ENCODE data around the gene DIPK1C. TPM values are rescaled to one million over a fixed set of nuclear protein-coding genes. Genes with fewer than 3 reads are reported as not detected.
A peak's percentile ranks its signal among the peaks of the same experiment; 100 is the strongest.
"Not testable (repeated sequence)": the region's sequence is repeated elsewhere in the genome, so short reads cannot be mapped to it uniquely, and the experiment has no call there.

Gene DIPK1C
- polyA plus RNA-seq, 1 donor (not counting 4 experiments of a cell fraction or from before 2014, with no cell fraction given): not detected

GRCh38 chr18:74501386-74501785 is 44.3 kb upstream of the DIPK1C start:
- Histone ChIP-seq H3K27ac (ENCODE audit: control insufficient read depth, insufficient read depth, low read length) (peak overlapping the region; percentile 10), H2AFZ (ENCODE audit: control insufficient read depth, low read length) (no peak overlapping the region), H3K79me2 (ENCODE audit: control insufficient read depth, insufficient read depth, low read length) (peaks cover 59% of the 10 kb centered on the region), H3K9me1 (ENCODE audit: control insufficient read depth, extremely low read depth, insufficient read depth, low read length) (no peaks in the 10 kb centered on the region), H4K20me1 (ENCODE audit: control insufficient read depth, extremely low read depth, insufficient read depth, low read length) (no peaks in the 10 kb centered on the region), H3K4me2 (ENCODE audit: control insufficient read depth, extremely low read depth, insufficient read depth, low read depth, low read length) (peak overlapping the region; percentile 10), H3K27me3 (ENCODE audit: control insufficient read depth, extremely low read depth, insufficient read depth, low read length) (no peaks in the 10 kb centered on the region), H3K9ac (ENCODE audit: control insufficient read depth, extremely low read depth, insufficient read depth, low read length) (peak overlapping the region; percentile 2), H3K4me1 (ENCODE audit: control insufficient read depth, extremely low read depth, insufficient read depth, low read length) (peaks cover 31% of the 10 kb centered on the region), H3K9me3 (ENCODE audit: control insufficient read depth, low read depth, low read length) (no peaks in the 10 kb centered on the region), H3K36me3 (ENCODE audit: control insufficient read depth in 2 of 2, extremely low read depth in 1 of 2, insufficient read depth in 2 of 2, low read length in 2 of 2) (peaks cover 15 to 18% of the 10 kb centered on the region in 2 experiments), H3K4me3 (ENCODE audit: control insufficient read depth in 2 of 3, extremely low read depth in 1 of 3, insufficient read depth in 2 of 3, low read depth in 1 of 3, low read length in 3 of 3) (peak overlapping the region in 1 of 3 experiments; percentile 6)
- DNase-seq (ENCODE audit: low read depth, low spot score) (peak; percentile 33), FAIRE-seq (peak; percentile 91)
- dilution Hi-C loops (cut with MboI; ENCODE audit: extremely low pct_ligation_motif_present, low sequenced_read_pairs): no loop called here
- TF ChIP-seq CTCF (optimal IDR thresholded peaks at IDR 0.05 in 1 of 3, IDR thresholded peaks at IDR 0.05 in 1 of 3, conservative IDR thresholded peaks at IDR 0.05 in 1 of 3; ENCODE audit: extremely low read depth in 1 of 3, insufficient read depth in 2 of 3, low read length in 3 of 3): no peak
- no peak for TF ChIP-seq EZH2 (IDR thresholded peaks at IDR 0.05; ENCODE audit: low read length)

DNA sequence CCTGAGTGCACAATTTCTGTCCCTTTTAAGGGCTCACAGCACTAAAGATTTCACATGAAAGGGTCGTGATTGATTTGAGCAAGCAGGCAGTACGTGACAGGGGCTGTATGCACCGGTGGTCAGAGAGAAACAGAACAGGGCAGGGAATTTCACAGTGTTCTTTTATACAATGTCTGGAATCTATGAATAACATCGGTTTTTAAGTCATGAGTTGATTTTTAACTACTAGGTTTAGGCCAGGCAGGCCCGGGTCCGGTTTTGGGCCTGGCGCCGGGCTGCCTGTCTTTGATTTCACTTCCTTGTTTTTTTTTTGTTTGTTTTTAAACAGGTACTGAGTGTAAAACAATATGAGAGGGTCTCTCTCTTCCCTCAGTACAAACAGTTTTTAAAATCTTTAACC is 43.7 kb upstream of the DIPK1C start:
- DNase-seq (ENCODE audit: low read depth, low spot score); H3K27ac ChIP-seq (ENCODE audit: control insufficient read depth, insufficient read depth, low read length); FAIRE-seq; H3K27me3 ChIP-seq (ENCODE audit: control insufficient read depth, extremely low read depth, insufficient read depth, low read length); H3K9me1 ChIP-seq (ENCODE audit: control insufficient read depth, extremely low read depth, insufficient read depth, low read length); H2AFZ ChIP-seq (ENCODE audit: control insufficient read depth, low read length); H3K9me3 ChIP-seq (ENCODE audit: control insufficient read depth, low read depth, low read length); H4K20me1 ChIP-seq (ENCODE audit: control insufficient read depth, extremely low read depth, insufficient read depth, low read length); dilution Hi-C loops (cut with MboI; ENCODE audit: extremely low pct_ligation_motif_present, low sequenced_read_pairs): not testable (repeated sequence)
- H3K4me2 ChIP-seq (ENCODE audit: control insufficient read depth, extremely low read depth, insufficient read depth, low read depth, low read length): peak overlapping the region; percentile 10
- peaks cover 60% of the 10 kb centered on the region for H3K79me2 ChIP-seq (ENCODE audit: control insufficient read depth, insufficient read depth, low read length)
- H3K9ac ChIP-seq (ENCODE audit: control insufficient read depth, extremely low read depth, insufficient read depth, low read length): peak overlapping the region; percentile 7
- peaks cover 31% of the 10 kb centered on the region for H3K4me1 ChIP-seq (ENCODE audit: control insufficient read depth, extremely low read depth, insufficient read depth, low read length)
- H3K4me3 ChIP-seq (ENCODE audit: control insufficient read depth in 2 of 3, extremely low read depth in 1 of 3, insufficient read depth in 2 of 3, low read depth in 1 of 3, low read length in 3 of 3): peak overlapping the region in 1 of 3 experiments; percentile 6
- H3K36me3 ChIP-seq (ENCODE audit: control insufficient read depth in 2 of 2, extremely low read depth in 1 of 2, insufficient read depth in 2 of 2, low read length in 2 of 2): peaks cover 15 to 16% of the 10 kb centered on the region in 2 experiments

DNA sequence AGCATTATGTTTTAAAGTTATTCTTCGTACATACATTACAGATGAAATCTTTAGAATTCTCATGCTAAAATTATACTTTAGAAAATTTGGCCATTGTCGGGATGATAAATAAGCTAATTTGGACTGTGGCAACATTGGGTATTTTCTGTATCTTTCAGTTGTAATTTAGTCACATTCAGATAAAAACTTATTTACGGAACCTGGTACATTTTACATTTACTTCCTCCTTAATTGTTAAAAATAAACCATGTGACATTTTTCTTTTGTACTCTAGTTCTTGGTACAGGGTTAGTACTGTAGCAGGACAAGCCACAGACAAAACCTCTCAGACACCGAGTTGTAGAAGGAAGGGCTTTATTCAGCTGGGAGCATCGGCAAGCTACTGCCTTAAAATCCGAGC is 43.3 kb upstream of the DIPK1C start:
- peak overlapping the region; percentile 10 for H3K4me2 ChIP-seq (ENCODE audit: control insufficient read depth, extremely low read depth, insufficient read depth, low read depth, low read length)
- dilution Hi-C loops (cut with MboI; ENCODE audit: extremely low pct_ligation_motif_present, low sequenced_read_pairs): no loop called here
- no peaks in the 10 kb centered on the region for H3K9me1 ChIP-seq (ENCODE audit: control insufficient read depth, extremely low read depth, insufficient read depth, low read length)
- H3K4me3 ChIP-seq (ENCODE audit: control insufficient read depth in 2 of 3, extremely low read depth in 1 of 3, insufficient read depth in 2 of 3, low read depth in 1 of 3, low read length in 3 of 3): peak overlapping the region in 1 of 3 experiments; percentile 75
- TF ChIP-seq CTCF (optimal IDR thresholded peaks at IDR 0.05 in 1 of 3, IDR thresholded peaks at IDR 0.05 in 1 of 3, conservative IDR thresholded peaks at IDR 0.05 in 1 of 3; ENCODE audit: extremely low read depth in 1 of 3, insufficient read depth in 2 of 3, low read length in 3 of 3) (no peak), EZH2 (IDR thresholded peaks at IDR 0.05; ENCODE audit: low read length) (no peak)
- no peak overlapping the region for H3K27ac ChIP-seq (ENCODE audit: control insufficient read depth, insufficient read depth, low read length)
- H3K36me3 ChIP-seq (ENCODE audit: control insufficient read depth in 2 of 2, extremely low read depth in 1 of 2, insufficient read depth in 2 of 2, low read length in 2 of 2): peaks cover 15 to 16% of the 10 kb centered on the region in 2 experiments
- H3K9me3 ChIP-seq (ENCODE audit: control insufficient read depth, low read depth, low read length): no peaks in the 10 kb centered on the region
- no peak overlapping the region for H2AFZ ChIP-seq (ENCODE audit: control insufficient read depth, low read length)
- DNase-seq (ENCODE audit: low read depth, low spot score) (no peak), FAIRE-seq (no peak)
- H4K20me1 ChIP-seq (ENCODE audit: control insufficient read depth, extremely low read depth, insufficient read depth, low read length): no peaks in the 10 kb centered on the region
- H3K27me3 ChIP-seq (ENCODE audit: control insufficient read depth, extremely low read depth, insufficient read depth, low read length): no peaks in the 10 kb centered on the region
- peaks cover 31% of the 10 kb centered on the region for H3K4me1 ChIP-seq (ENCODE audit: control insufficient read depth, extremely low read depth, insufficient read depth, low read length)
- H3K9ac ChIP-seq (ENCODE audit: control insufficient read depth, extremely low read depth, insufficient read depth, low read length): peak overlapping the region; percentile 7
- peaks cover 57% of the 10 kb centered on the region for H3K79me2 ChIP-seq (ENCODE audit: control insufficient read depth, insufficient read depth, low read length)

All from keratinocyte (primary cell).